Umbilical cord (tissue), 2 donors: ENCODE results near the gene LYRM7. TPM values are rescaled to one million over a fixed set of nuclear protein-coding genes. Genes with fewer than 3 reads are reported as not detected.
"Not testable (repeated sequence)": the region's sequence is repeated elsewhere in the genome, so short reads cannot be mapped to it uniquely, and the experiment has no call there.

ENCODE experiments used
- DNase-seq: peaks from one replicate; pipeline ENCODE4 v3.0.0-alpha.2; 2015; ENCODE audit warnings: low spot score
- total RNA-seq: library from RNA; depleted of rRNA; stranded (reverse); fragments of >200 nt; gene quantifications from one replicate; pipeline ENCODE4 v1.2.3, GENCODE V29; 2014; ENCODE audit warnings: low replicate concordance; ENCODE audit not compliant: insufficient read depth

LYRM7 gene
- total RNA-seq: 8.4 TPM

GRCh38 chr5:131170540-131171275 lies at the start of gene LYRM7:
Gene LYRM7 (plus strand): TSS chr5:131170944. CDS start chr5:131171021, 77 bp downstream.
- DNase-seq: peak; percentile 100

GRCh38 chr5:131127244-131127643 lies 43.5 kb upstream of the LYRM7 start:
- not testable (repeated sequence) for DNase-seq

- DNase-seq: no peak
Measured at GRCh38 chr5:131129306-131129705, 41.4 kb upstream of the LYRM7 start.

- DNase-seq: not testable (repeated sequence)
Measured at GRCh38 chr5:131133091-131133490, 37.7 kb upstream of the LYRM7 start.

GRCh38 chr5:131138406-131138805 lies 32.3 kb upstream of the LYRM7 start:
- DNase-seq: not testable (repeated sequence)

GRCh38 chr5:131139321-131139720 lies 31.4 kb upstream of the LYRM7 start:
- no peak for DNase-seq

DNA sequence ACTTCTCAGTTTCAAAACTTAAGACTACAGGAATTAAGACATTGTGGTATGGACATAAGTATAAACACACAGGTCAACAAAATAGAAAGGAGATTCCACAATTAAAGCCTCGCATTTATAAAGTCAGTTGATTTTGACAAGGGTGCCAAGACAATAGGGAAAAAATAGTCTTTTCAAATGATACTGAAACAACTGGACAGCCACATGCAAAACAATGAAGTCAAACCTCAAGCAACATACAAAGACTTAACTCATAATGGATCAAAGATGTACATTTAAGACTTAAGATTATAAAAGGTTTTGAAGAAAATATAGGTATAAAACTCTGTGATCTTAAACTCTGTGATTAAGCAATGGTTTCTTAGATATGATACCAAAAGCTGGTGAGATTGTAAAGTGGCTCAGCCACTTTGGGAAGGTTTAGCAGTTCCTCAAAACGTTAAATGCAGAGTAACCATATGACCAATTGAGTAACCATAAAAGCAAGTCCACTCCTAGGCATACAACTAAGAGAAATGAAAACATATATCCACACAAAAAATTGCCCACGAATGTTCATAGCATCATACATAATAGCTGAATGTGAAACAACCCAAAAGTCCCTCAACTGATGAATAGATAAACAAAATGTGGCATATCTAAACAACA lies 27.6 kb upstream of the LYRM7 start:
- DNase-seq: no peak

DNA sequence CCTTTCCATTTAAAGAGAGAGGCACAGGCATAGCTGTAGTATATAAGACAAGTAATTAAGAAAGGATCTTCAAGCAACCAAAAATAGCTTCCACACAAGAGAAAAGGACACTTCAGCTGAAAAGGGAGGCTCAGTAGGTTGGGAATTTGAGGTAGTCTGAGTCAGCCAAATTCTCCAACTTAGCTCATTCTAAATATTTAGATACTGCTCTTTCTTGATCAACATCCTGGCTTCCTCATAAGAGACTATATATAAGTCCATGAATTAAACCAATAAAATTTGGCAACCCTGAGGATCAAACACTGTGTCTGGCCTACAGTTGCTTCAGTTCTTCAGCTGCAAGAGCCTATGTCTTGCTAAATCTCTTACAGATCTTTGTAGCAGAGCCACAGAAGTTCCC lies 23.5 kb upstream of the LYRM7 start:
- DNase-seq: no peak

GRCh38 chr5:131148835-131149234 lies 21.9 kb upstream of the LYRM7 start:
- no peak for DNase-seq

- no peak for DNase-seq
Measured at GRCh38 chr5:131150408-131150807, 20.3 kb upstream of the LYRM7 start.

- no peak for DNase-seq
Measured at GRCh38 chr5:131151216-131151615, 19.5 kb upstream of the LYRM7 start.

- DNase-seq: no peak
Measured at GRCh38 chr5:131156385-131156784, 14.4 kb upstream of the LYRM7 start.

- no peak for DNase-seq
Measured at GRCh38 chr5:131156957-131157356, 13.8 kb upstream of the LYRM7 start.

- no peak for DNase-seq
Measured at GRCh38 chr5:131160134-131160533, 10.6 kb upstream of the LYRM7 start.

DNA sequence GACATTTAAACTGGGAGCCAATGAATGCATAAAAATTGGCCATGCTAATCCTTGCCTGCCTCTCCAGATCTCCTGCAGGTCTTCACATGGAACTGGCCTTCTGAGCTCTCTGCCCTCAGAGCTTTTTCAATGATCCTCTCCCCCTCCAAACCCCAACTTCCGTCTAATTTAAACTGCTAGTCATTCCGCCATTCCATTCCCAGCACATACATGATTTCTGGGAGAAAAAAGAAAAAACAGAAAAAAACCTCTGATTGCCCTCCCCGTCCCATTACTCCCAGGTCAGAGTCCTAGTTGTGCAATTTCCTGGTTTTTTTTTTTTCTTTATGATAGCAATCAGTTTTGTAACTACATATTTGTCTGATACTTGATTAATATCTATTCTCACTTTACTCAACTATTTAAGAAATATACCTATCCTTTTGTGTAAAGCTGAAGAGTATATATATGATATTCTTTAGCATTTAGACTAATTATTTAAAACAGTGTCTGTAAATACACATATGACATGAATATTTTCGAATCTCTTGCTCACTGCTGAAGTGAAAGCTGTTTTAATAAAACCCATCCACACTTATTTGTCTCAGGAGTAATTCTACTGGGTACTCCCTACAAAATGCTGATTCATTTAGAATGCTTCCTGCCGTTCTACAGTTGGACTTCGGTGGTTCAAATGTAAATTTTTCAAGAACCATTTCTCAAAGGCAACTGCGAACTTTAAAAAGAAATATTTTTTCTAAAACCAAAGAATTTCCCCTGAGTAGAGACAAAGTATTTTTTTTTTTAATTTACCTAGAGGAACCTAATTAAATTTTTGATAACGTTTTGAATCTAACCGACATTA lies 7.2 kb upstream of the LYRM7 start:
- DNase-seq: peak; percentile 18

DNA sequence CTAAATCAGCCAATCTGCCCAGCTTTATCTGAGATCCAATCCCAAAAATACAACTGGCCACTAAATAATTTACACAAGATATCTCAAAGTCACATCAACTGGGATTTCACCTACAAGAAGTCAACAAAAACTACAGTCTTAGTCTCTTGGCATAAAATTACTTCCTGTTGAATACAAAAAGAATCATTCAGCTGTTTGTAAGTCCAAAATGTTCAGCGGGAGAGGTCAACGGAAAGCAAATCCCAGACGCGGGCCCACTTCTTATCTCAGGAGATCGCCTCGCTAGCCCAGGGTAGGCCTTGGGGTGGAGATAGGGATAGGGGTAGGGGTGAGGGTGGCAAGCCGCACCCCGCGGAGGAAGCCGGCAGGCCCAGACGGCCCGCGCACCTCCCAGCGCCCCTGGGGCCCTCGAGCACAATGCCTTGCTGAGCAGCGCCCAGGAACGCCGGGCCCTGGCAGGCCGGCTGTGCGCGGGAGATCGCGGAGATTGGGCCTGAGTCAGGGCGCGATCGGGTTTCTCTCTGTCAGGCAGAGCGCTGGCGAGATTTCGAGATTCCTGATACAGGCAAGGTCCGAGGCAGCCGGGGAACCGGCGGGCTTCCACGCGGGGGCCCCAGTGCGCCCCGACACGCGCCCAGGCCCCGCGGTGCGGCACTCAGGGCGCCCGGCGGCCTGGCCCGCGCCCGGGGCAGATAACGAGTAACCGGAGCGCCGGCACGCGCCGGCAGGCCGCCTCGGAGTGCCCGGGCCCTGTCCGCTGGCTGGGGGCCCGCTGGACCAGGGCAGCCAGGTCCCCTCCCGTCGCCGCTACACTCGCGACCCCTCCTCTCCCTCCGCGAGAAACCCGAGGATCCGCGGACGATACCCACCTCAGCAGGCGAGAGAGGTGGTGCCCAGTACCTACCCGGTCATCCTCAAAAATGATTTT lies 6.3 kb upstream of the LYRM7 start:
- peak; percentile 75 for DNase-seq

GRCh38 chr5:131165119-131165727 lies 5.5 kb upstream of the LYRM7 start, which contains the start of gene HINT1:
Gene HINT1 (minus strand): TSS chr5:131165256. CDS start chr5:131165205, 51 bp downstream.
- DNase-seq: peak; percentile 95

GRCh38 chr5:131167615-131168014 lies 3.1 kb upstream of the LYRM7 start:
- DNase-seq: no peak

DNA sequence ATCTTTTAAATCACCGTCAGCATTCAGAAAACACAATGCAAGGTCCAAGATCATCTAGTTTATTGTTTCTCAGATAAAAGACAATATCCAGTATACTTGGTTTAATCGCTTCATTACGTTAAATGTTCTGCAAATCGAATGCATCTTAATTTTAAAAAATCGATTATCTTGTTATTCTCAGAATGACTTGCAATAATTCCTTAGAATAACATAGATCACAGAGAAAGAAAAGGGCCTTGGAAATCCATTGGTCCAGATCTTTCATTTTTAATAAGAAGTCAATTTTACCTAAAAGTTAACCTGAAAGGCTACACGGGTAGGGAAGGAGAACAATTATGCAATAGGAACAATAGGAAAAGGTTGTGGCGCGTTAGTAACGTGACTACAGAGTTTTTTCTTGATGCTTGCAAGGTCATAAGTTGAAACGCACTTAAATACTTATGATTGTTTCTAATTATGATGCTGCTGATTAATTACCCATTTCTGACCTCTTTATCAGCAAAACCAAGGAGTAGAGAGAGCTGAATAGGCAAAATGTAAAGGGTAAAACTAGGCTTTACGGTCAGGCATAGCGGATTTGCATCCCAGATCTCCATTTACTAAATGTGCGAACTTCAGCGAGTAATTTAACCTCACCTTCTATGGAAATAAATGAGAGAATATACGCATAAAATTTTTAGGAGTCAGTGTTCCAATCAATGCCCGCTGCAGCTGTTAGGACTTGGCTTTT lies 769 bp upstream of the LYRM7 start:
- DNase-seq: no peak

- DNase-seq: peak; percentile 8
Measured at GRCh38 chr5:131171276-131171810, 599 bp downstream of the LYRM7 start.
